H9 (cell line): ENCODE data around the gene SKAP1. TPM values are rescaled to one million over a fixed set of nuclear protein-coding genes. Genes with fewer than 3 reads are reported as not detected.

Experiments
- DNase-seq: peaks from one replicate; pipeline ENCODE4 v3.0.0-alpha.2; 2017
- H2AFZ ChIP-seq: one replicate; pipeline ENCODE4 v1.6.1; 2013; ENCODE audit warnings: mild to moderate bottlenecking, low read length, control low read depth, moderate library complexity
- H2AK5ac ChIP-seq: 2 replicates; pipeline ENCODE4 v1.6.1; 2013; ENCODE audit warnings: low read length, control low read depth, mixed read lengths; ENCODE audit not compliant: insufficient read length
- H2BK120ac ChIP-seq: one replicate; pipeline ENCODE4 v1.6.1; 2013; ENCODE audit warnings: low read depth, mild to moderate bottlenecking, low read length, control low read depth, inconsistent platforms; ENCODE audit not compliant: poor library complexity, severe bottlenecking
- H2BK12ac ChIP-seq: 2 replicates; pipeline ENCODE4 v1.6.1; 2013; ENCODE audit warnings: low read length, control low read depth, mixed read lengths, low read depth; ENCODE audit not compliant: insufficient read length
- H2BK15ac ChIP-seq: 2 replicates; pipeline ENCODE4 v1.6.1; 2013; ENCODE audit warnings: low read depth, low read length, control low read depth
- H2BK20ac ChIP-seq: one replicate; pipeline ENCODE4 v1.6.1; 2013; ENCODE audit warnings: low read depth, mild to moderate bottlenecking, low read length, control low read depth, inconsistent platforms; ENCODE audit not compliant: poor library complexity, severe bottlenecking
- H2BK5ac ChIP-seq: 2 replicates; pipeline ENCODE4 v1.6.1; 2013; ENCODE audit warnings: low read length, control low read depth, mixed read lengths; ENCODE audit not compliant: insufficient read length
- H3K14ac ChIP-seq: 2 replicates; pipeline ENCODE4 v1.6.1; 2013; ENCODE audit warnings: low read length, control low read depth; ENCODE audit not compliant: insufficient read depth
- H3K18ac ChIP-seq: 2 replicates; pipeline ENCODE4 v1.6.1; 2013; ENCODE audit warnings: low read depth, mild to moderate bottlenecking, mixed read lengths, low read length, control low read depth; ENCODE audit not compliant: insufficient read length
- H3K23ac ChIP-seq: 2 replicates; pipeline ENCODE4 v1.6.1; 2013; ENCODE audit warnings: low read length, control low read depth, mixed read lengths, low read depth; ENCODE audit not compliant: insufficient read length
- H3K23me2 ChIP-seq: 2 replicates; pipeline ENCODE4 v1.6.1; 2013; ENCODE audit warnings: low read depth, mild to moderate bottlenecking, mixed read lengths, low read length, control low read depth; ENCODE audit not compliant: insufficient read length, poor library complexity, severe bottlenecking
- H3K27ac ChIP-seq: 2 replicates; pipeline ENCODE4 v1.5.1; 2013; ENCODE audit warnings: low read length, control low read depth, mixed read lengths, low read depth; ENCODE audit not compliant: insufficient read length
- H3K27me3 ChIP-seq: 2 replicates; pipeline ENCODE4 v1.6.1; 2013; ENCODE audit warnings: low read length, control low read depth, inconsistent platforms; ENCODE audit not compliant: insufficient read depth
- H3K4ac ChIP-seq: 2 replicates; pipeline ENCODE4 v1.6.1; 2013; ENCODE audit warnings: low read depth, mild to moderate bottlenecking, control low read depth, inconsistent platforms, low read length, moderate library complexity
- H3K4me1 ChIP-seq: 2 replicates; pipeline ENCODE4 v1.6.1; 2013; ENCODE audit warnings: low read length, control low read depth, inconsistent platforms; ENCODE audit not compliant: insufficient read depth
- H3K4me2 ChIP-seq: 2 replicates; pipeline ENCODE4 v1.6.1; 2013; ENCODE audit warnings: low read length, control low read depth, mixed read lengths; ENCODE audit not compliant: insufficient read length, insufficient read depth
- H3K56ac ChIP-seq: 2 replicates; pipeline ENCODE4 v1.6.1; 2013; ENCODE audit warnings: low read depth, mild to moderate bottlenecking, mixed read lengths, low read length, control low read depth; ENCODE audit not compliant: insufficient read length
- H3K79me1 ChIP-seq: 2 replicates; pipeline ENCODE4 v1.6.1; 2013; ENCODE audit warnings: low read depth, mild to moderate bottlenecking, moderate library complexity, low read length, control low read depth, inconsistent platforms; ENCODE audit not compliant: insufficient read depth, poor library complexity, severe bottlenecking
- H3K79me2 ChIP-seq: 2 replicates; pipeline ENCODE4 v1.6.1; 2013; ENCODE audit warnings: low read length, control low read depth, inconsistent platforms; ENCODE audit not compliant: insufficient read depth
- H3K9ac ChIP-seq: 2 replicates; pipeline ENCODE4 v1.6.1; 2013; ENCODE audit warnings: low read length, control low read depth, mixed read lengths; ENCODE audit not compliant: insufficient read length; ENCODE audit errors: extremely low read depth
- H3K9me3 ChIP-seq: one replicate; pipeline ENCODE4 v1.6.1; 2013; ENCODE audit warnings: low read depth, low read length, inconsistent platforms; ENCODE audit not compliant: control insufficient read depth
- H3T11ph ChIP-seq: one replicate; pipeline ENCODE4 v1.6.1; 2013; ENCODE audit warnings: mild to moderate bottlenecking, low read length, control low read depth, inconsistent platforms
- H4K20me1 ChIP-seq: one replicate; pipeline ENCODE4 v1.6.1; 2013; ENCODE audit not compliant: control insufficient read depth, insufficient read length, insufficient read depth
- H4K5ac ChIP-seq: 2 replicates; pipeline ENCODE4 v1.6.1; 2013; ENCODE audit warnings: low read depth, mild to moderate bottlenecking, mixed read lengths, low read length, control low read depth; ENCODE audit not compliant: insufficient read length
- H4K8ac ChIP-seq: replicated peaks from 2 replicates; pipeline ENCODE4 v1.6.1; 2013; ENCODE audit warnings: low read length, control low read depth, mixed read lengths, low read depth; ENCODE audit not compliant: insufficient read length
- H4K91ac ChIP-seq: 2 replicates; pipeline ENCODE4 v1.6.1; 2013; ENCODE audit warnings: low read depth, mild to moderate bottlenecking, moderate library complexity, mixed read lengths, low read length, control low read depth; ENCODE audit not compliant: insufficient read length
- H3K27ac Mint-ChIP-seq, 3 experiments: 2 replicates in 2 of 3; 3 replicates in 1 of 3; pipeline ENCODE4 v1.8.0; 2020 to 2021; ENCODE audit warnings: mixed read lengths in 3 of 3, mild to moderate bottlenecking in 1 of 3, moderate library complexity in 1 of 3
- H3K27me3 Mint-ChIP-seq: 2 replicates; pipeline ENCODE4 v1.8.0; 2021; ENCODE audit warnings: low read depth, mild to moderate bottlenecking, moderate library complexity, mixed read lengths
- H3K36me3 Mint-ChIP-seq, 3 experiments: 2 replicates in 2 of 3; 3 replicates in 1 of 3; pipeline ENCODE4 v1.8.0; 2020 to 2021; ENCODE audit warnings: low read depth in 3 of 3, mixed read lengths in 3 of 3; ENCODE audit not compliant: insufficient read depth in 1 of 3
- H3K4me1 Mint-ChIP-seq, 2 experiments: 2 replicates each; pipeline ENCODE4 v1.8.0; 2020; ENCODE audit warnings: mixed read lengths in 2 of 2
- H3K4me3 Mint-ChIP-seq, 2 experiments: 2 replicates in 1 of 2; 3 replicates in 1 of 2; pipeline ENCODE4 v1.8.0; 2020 to 2021; ENCODE audit warnings: mild to moderate bottlenecking in 2 of 2, mixed read lengths in 2 of 2, moderate library complexity in 1 of 2
- H3K9me3 Mint-ChIP-seq, 2 experiments: 2 replicates in 1 of 2; 3 replicates in 1 of 2; pipeline ENCODE4 v1.8.0; 2020; ENCODE audit warnings: mild to moderate bottlenecking in 2 of 2, mixed read lengths in 2 of 2, moderate library complexity in 1 of 2
- WGBS: extraction: QIAGEN DNeasy Blood & Tissue Kit; methylation state at CpG from one replicate; pipeline ENCODE4 v1.1.7; 2013; ENCODE audit warnings: missing lambda C conversion rate, low lambda C conversion rate, mixed read lengths; ENCODE audit not compliant: insufficient read length; ENCODE audit errors: extremely low coverage; 5-methylcytosine and 5-hydroxymethylcytosine counted together
- total RNA-seq: library from RNA; stranded (reverse); gene quantifications from 2 replicates; pipeline ENCODE4 v1.2.1, GENCODE V29; 2021
- TF ChIP-seq, protein P1 (sequence below): fragments of 200-600 bp; sonication (generic); conservative IDR thresholded peaks from 3 replicates; pipeline ENCODE4 v1.8.0; 2021; ENCODE audit warnings: antibody characterized with exemption, mild to moderate bottlenecking

SKAP1 gene
- total RNA-seq, 1 experiment from 2014 or later, result not detected

DNA sequence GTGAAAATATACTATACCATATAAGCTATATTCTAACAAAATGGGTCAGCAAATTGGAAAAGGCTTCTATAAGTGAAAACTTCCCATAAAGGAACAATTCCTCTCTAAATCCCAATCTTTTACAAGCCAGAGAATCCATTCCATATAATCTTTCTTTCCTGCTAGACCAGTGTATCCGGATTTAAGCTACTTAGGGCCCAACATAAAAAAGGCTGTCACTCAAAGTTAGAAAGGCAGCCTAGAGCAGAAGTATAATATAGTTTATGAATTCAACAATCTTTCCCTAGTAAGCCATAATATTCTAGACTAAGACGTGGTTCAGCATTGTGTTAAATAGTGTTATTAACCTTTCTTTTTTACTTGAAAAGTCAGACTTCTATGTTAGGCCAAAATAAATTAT, 93.0 kb downstream of the SKAP1 start:
- Histone ChIP-seq H2BK20ac (no peak overlapping the region), H2BK12ac (no peak overlapping the region), H3K56ac (no peak overlapping the region), H3K4ac (no peak overlapping the region), H2AK5ac (no peak overlapping the region), H3K79me2 (no peaks in the 10 kb centered on the region), H3K23ac (no peak overlapping the region), H4K5ac (no peak overlapping the region), H4K91ac (no peak overlapping the region), H4K8ac (no peak overlapping the region), H3K27me3 (peaks cover 5% of the 10 kb centered on the region; the same call in 1 of the 2 replicates), H3K9me3 (no peaks in the 10 kb centered on the region), H2BK120ac (no peak overlapping the region), H3K27ac (no peak overlapping the region), H3K4me2 (no peak overlapping the region), H3K79me1 (no peaks in the 10 kb centered on the region), H3K23me2 (no peaks in the 10 kb centered on the region), H2AFZ (no peak overlapping the region), H3T11ph (no peak overlapping the region), H4K20me1 (no peaks in the 10 kb centered on the region), H3K9ac (no peak overlapping the region), H2BK5ac (no peak overlapping the region), H3K4me1 (no peaks in the 10 kb centered on the region), H3K18ac (no peak overlapping the region), H3K14ac (no peak overlapping the region), H2BK15ac (no peak overlapping the region)
- Mint-ChIP-seq H3K27me3 (peaks cover 70% of the 10 kb centered on the region), H3K4me1 (no peaks in the 10 kb centered on the region), H3K27ac (no peak overlapping the region), H3K36me3 (no peaks in the 10 kb centered on the region), H3K4me3 (no peak overlapping the region), H3K9me3 (no peaks in the 10 kb centered on the region)
- no peak for DNase-seq
- no CpG with 5 or more reads among the region's 2 CpGs for WGBS
- TF ChIP-seq, protein P1, sequence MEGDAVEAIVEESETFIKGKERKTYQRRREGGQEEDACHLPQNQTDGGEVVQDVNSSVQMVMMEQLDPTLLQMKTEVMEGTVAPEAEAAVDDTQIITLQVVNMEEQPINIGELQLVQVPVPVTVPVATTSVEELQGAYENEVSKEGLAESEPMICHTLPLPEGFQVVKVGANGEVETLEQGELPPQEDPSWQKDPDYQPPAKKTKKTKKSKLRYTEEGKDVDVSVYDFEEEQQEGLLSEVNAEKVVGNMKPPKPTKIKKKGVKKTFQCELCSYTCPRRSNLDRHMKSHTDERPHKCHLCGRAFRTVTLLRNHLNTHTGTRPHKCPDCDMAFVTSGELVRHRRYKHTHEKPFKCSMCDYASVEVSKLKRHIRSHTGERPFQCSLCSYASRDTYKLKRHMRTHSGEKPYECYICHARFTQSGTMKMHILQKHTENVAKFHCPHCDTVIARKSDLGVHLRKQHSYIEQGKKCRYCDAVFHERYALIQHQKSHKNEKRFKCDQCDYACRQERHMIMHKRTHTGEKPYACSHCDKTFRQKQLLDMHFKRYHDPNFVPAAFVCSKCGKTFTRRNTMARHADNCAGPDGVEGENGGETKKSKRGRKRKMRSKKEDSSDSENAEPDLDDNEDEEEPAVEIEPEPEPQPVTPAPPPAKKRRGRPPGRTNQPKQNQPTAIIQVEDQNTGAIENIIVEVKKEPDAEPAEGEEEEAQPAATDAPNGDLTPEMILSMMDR, result no peak
